ENCODE results near the gene ZC3H11A.
"Not testable (repeated sequence)": the region's sequence is repeated elsewhere in the genome, so short reads cannot be mapped to it uniquely, and the experiment has no call there.

Gene ZC3H11A

DNA sequence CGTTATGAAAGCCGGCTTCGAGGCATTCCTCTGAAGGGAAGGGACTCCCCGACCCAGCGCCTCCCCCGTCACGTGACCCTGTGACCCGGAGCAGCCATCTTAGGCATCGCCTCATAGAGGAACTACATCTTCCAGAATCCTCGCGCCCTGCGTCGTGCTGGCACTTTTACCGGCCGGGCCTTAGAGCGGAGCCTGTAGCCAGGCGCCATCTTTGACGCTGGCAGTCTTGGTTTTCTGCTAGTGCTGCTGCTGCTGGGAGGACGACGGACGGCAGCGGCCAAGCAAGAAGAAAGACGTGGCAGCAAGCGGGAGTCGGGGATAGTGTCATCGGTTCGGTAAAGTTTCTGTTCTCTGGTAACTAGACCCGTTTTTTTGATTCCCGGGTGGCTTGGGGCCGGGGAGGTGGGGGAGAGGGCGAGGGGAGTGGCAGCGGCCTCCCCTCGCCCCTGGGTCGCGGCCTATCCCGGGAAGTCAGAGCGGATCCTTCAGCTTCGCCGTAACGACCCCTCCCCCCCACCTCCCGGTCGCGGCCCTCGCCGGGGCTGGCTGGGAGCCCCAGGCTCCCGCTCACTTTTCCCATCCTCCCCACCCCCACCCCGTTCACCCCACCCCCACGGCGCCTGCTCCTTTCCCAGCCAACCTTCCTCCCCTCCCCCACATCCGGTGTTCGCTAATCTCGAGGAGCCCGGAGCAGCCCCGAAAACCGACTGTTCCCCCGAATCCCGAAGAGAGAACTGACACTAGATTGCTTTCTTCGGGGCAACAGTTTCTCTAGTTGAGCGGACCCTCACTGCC is at the start of gene ZC3H11A, which contains the start of gene ZBED6:
TSS of gene ZC3H11A (plus strand) at position 183 of the 795 bp plus-strand sequence. CDS start 21,448 bp downstream, outside the sequence.
TSS of gene ZBED6 (plus strand) at position 183 of the 795 bp plus-strand sequence. CDS start 1,900 bp downstream, outside the sequence.
- DNase-seq: peak; percentile 98

DNA sequence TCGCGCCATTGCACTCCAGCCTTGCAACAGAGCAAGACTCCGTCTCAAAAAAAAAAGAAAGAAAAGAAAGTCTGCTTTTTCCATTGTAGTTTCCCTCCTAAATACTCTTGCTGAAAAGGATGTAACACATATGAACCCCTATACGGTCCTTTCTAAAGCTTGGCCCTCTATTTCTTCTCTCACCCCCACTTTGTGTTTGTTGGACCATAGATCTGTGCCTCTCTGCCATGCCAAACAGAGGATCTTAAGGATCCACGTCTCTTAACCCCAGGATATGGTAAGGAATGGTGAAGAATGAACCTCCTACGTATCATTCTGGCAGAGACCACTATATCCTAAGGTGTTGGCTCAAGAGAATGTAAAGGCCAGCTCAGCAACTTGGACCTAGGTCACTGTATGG is 49.1 kb upstream of the ZC3H11A start:
- no peak for DNase-seq

DNA sequence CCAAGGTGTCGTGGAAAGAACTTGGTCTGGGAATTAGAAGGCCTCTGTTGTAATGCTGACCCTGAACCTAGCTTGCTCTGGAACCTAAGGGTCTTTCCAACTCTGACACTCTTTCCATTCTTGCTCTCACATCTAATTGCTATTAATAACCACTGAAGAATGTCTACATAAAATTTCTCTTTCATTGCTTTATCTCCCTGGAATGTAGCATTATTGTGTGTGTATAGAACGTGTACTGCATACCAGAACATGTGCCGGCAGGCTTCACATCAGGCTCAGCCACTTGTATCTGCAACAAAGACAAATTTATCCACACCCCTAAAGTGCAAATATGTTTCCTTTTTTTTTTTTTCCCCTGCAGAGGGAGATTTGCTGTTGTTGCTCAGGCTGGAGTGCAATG is 44.4 kb upstream of the ZC3H11A start:
- no peak for DNase-seq

DNA sequence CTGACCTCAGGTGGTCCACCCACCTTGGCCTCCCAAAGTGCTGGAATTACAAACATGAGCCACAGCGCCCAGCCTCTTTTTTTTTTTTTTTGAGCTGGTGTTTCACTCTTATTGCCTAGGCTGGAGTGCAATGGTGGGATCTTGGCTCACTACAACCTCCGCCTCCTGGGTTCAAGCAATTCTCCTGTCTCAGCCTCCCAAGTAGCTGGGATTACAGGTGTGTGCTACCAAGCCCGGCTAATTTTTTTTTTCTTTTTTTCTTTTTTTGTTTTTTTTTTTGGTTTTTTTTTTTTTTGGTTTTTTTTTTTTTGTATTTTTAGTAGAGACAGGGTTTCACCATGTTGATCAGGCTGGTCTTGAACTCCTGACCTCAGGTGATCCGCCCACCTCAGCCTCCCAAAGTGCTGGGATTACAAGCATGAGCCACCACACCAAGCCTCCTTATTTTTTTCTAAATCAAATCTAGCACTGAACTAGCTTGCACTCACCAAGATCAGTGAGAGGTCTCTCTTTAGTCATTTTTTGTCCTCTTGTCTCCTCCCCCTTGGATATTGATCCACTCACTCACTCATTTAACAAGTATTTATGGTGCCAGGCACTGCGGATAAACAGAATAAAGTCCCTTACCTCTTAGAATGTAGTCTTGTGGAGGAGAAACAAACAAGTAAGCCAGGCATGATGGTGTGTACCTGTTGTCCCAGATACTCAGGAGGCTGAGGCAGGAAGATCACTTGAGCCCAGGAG is 43.6 kb upstream of the ZC3H11A start:
- not testable (repeated sequence) for DNase-seq

DNA sequence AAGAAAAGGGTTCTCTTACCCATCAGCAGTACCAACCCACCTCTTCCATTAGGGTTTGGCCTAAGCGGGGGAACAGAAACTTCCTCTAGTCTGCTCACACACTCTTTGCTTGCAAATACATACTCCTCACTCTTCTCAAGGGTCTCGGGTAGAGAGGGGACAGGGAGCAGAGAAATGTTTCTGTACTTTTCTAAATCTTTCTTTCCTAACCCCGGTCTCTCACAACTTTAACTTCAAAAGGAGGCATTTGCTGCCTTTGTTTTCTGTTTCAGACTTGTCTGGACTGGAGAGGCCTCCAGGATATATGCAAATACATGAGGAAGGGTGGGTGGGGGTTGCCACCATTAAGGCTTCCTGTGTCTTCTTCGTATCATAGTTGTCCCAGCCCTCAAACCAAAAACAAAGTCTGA is 41.0 kb upstream of the ZC3H11A start:
- DNase-seq: no peak

DNA sequence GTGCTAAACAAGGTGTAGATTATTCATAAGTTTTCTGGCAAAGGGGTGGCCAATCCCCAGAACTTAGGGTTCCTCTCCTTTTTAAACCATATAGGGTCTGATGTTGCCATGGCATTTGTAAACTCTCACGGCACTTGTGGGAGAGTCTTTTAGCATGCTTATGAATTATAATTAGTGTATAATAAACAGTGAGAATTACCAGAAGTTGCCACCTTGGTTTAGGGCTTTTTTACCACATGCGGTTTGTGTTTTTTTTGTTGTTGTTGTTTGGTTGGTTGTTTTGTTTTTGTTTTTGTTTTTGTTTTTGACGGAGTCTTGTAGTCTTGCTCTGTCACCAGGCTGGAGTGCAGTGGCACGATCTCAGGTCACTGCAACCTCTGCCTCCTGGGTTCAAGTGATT is 39.4 kb upstream of the ZC3H11A start:
- no peak for DNase-seq

DNA sequence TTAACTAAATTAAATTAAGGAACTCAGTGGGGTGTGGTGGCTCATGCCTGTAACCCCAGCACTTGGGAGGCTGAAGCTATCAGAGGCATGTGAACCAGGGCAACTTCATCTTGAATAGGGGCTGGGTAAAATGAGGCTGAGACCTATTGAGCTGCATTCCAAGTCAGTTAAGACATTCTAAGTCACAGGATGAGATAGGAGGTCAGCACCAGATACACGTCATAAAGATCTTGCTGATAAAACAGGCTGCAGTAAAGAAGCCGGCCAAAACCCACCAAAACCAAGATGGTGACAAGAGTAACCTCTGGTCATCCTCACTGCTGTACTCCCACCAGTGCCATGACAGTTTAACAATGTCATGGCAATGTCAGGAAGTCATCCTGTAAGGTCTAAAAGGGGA is 36.7 kb upstream of the ZC3H11A start:
- DNase-seq: not testable (repeated sequence)

DNA sequence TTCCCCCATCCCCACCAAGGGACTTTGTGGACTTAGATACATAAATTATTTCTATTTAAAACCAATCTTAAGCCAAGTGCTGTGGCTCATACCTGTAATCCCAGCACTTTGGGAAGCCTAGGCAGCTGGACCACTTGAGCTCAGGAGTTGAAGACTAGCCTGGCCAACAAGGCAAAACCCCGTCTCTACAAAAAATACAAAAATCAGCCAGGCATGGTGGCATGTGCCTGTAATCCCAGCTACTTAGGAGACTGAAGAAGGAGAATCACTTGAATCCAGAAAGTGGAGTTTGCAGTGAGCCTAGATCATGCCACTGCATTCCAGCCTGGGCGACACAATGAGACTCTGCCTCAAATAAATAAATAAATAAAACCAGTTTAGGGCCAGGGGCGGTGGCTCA is 34.9 kb upstream of the ZC3H11A start:
- DNase-seq: no peak

DNA sequence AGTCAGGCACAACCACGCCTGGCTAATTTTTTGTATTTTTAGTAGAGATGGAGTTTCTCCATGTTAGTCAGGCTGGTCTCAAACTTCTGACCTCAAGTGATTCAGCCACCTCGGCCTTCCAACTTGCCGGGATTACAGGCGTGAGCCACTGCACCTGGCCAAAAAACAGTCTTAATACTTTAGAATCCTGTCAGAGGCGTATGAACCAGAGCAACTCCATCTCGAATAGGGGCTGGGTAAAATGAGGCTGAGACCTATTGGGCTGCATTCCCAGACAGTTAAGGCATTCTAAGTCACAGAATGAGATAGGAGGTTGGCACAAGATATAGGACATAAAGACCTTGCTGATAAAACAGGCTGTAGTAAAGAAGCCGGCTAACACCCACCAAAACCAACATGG is 33.5 kb upstream of the ZC3H11A start:
- not testable (repeated sequence) for DNase-seq

DNA sequence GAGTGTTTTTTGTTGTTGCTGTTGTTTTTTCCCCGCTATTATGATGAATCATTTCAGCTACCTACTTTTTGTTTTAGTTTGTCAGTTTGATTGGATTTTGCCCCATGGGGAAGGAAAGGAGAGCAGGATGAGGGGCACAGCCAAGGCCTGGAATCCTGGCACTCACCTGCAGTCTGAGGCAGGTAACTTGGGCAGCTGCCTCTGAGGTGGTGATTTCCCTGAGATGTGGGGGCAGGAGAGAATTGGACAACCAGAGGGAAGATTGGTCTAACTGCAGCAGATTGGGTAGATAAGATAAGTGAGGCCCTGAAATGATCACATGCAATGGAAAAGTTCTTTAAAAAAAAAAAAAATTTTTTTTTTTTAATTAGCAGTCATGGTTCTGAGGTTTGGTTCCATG is 31.9 kb upstream of the ZC3H11A start:
- DNase-seq: no peak

DNA sequence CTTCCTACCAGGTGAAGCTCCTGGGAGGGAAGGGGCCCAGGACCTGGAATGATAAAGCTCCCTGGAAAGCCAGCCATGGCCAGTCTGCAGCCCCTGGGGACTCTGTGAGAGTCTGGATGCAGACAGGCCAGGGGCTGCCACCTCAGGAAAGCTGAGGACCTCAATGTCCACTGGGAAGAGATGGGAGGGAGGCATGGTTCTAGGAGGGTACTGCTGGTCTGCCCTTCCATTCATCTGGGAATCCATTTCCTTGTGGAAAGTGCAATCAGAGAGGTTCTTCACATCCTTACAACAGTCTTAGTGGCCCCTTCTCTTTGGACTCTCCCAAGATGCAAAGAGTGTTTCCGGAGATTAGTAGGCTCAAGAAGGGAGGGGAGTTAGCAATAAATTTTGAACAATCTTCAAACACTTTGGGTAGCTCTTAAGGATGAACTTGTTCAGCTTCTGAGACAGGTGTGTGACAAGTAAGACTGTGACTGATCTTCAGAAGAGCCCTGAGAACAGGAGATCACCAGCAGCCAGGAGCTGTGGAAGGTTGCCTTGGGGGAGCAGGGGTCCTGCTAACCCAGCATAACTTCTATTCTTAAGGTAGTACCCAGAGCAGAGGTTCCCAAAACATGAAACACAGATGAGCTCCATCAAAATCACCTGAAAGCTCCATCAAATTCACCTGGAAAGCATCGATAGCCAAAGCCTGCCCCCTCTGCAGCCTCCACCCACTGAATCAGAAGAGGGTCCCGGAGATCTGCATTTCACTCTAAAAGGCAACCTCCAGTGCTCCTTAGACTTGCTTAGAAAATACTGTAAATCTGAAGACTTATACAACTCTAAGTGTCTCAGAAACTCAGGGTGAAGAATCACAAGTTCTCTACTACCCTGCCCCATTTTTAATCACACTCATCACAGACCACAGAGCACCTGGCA is 31.1 kb upstream of the ZC3H11A start:
- no peak for DNase-seq

DNA sequence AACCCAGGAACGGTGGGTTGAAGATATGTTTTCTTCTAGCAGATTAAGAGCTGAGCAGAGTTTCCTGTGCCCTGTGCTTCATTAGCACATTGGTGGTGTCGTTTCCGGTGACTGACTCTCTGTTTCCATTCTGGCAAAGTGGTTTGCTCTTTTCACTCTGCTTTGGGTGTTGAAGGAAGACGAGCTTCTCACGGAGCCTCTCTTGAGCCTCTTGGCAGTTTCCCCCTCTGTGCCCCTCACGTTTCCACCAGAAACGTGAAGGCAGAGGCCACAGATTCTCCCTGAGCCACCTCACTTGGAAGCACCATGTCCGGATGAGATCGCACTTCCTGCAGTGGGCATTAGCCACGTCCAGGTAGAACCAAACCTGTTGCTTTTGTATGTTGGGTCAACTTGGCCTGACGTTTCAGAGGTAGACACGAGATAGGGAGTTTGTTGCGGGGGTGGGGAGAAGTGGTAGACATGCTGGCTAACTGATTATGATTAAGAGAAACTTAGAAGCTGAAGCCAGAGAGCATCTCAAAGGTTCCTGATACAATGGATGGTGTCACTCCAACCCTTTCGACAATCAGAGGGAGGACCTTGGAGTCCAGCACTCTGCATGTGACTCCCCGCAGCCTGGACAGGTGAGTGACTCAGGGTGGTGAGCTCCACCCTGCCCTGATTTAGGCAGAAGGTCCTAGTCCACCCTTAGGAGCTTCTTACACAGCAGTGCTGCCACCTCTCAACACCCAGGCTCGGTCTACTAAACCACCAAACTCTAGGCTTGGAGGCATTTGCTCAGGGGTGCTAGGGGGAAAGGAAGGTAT is 30.2 kb upstream of the ZC3H11A start, which contains the start of gene LAX1:
TSS of gene LAX1 (plus strand) at position 155 of the 809 bp plus-strand sequence. CDS start at position 538, 383 bp downstream.
- DNase-seq: no peak

DNA sequence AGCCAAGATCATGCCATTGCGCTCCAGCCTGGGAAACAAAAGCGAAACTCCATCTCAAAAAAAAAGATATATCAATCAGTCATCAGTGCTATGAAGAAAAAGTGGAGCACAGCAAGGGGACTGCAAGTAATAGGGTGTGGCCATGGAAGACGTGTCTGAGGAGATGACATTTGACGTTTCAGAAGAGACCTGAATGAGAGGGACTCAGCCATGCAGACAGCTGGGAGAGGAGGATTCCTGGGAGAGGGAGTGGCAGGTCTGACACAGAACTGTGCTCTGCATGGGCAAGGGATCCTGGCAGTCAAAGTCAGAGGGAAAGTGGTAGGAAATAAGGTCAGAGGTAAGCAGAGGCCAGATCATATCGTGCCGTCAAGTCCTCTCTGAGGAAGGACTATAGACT is 27.2 kb upstream of the ZC3H11A start:
- DNase-seq: no peak

DNA sequence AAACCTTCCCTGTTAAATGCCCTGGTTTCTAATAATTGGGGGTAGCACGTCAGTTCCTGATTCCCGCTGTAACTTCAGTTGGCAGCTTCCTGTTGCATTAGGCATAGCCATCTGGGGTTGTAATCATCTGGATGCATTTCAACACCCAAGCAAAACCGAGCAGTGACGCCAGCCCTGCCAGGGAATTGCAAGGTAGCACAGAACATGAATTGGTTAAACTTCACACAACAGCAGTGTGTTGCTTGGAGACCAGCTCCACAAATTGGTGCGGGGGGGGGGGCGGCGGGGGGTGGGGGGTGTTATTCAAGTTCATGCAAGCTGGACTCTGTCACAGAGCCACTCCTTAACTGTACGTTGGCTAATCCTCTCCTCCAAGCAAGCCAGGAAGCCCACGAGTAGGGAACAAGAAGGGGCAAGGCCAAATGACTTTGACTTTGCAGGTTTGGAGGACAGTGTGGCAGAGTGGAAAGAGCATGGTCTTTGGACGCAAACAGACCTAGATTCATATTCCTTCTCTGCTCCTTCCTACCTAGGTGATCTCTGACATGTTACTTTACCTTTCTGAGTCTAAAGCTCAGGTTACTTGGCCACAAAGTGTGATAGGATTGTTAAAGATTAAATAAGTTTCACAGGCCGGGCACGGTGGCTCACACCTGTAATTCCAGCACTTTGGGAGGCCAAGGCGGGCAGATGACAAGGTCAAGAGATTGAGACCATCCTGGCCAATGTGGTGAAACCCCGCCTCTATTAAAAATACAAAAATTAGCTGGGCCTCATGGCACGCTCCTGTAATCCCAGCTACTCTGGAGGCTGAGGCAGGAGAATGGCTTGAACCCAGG is 25.7 kb upstream of the ZC3H11A start:
- DNase-seq: peak; percentile 56

DNA sequence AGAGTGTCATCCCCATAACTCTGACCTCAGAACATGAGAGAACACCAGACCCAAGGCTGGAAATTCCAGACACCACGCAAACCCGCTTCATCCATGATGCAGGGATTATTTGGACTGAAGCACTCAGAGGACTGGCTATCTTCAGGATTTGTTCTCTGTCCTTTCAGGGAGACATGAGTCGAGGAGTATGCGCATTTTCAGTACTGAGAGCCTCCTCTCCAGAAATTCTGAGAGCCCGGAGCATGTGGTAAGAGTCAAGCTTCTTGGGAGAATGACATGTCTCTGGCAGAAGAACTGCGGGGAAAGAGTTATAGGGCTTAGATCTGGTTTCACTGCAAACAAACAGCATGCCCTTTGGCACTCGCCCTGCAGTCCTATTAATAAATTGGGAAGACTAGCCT is 23.5 kb upstream of the ZC3H11A start:
- no peak for DNase-seq

DNA sequence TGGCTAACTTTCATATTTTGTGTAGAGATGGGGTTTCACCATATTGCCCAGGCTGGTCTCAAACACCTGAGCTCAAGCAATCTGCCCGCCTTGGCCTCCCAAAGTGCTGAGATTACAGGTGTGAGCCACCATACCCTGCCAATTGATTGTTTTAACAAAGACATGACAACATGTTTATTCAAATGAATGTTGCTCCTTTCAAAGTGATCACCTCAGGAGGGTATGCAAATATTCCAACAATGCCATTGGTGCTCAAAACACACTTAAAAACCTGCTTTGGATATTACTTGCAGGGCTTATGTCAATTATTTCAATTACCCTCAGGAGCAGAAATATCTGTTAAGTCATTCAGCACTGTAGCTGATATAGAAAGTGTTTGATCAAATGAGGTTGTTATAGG is 22.6 kb upstream of the ZC3H11A start:
- DNase-seq: no peak

DNA sequence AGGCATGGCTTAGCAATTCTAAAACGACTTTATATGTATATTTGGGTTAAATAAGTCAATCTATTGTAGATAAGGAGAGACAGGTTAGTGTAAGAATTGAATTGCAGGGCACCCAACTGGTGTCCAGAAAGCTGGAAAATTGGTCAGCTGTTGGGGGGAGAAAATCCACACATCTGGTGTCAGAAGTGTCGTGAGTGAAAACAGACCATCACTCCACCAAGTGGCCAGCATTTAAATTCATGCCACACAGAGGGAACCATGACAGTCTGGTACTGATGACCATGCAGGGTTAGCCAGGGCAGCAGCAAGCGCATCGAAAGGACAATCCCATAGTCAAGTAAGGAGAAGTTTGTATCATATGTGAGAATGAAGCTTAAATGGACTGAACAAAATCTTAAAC is 18.8 kb upstream of the ZC3H11A start:
- DNase-seq: no peak

DNA sequence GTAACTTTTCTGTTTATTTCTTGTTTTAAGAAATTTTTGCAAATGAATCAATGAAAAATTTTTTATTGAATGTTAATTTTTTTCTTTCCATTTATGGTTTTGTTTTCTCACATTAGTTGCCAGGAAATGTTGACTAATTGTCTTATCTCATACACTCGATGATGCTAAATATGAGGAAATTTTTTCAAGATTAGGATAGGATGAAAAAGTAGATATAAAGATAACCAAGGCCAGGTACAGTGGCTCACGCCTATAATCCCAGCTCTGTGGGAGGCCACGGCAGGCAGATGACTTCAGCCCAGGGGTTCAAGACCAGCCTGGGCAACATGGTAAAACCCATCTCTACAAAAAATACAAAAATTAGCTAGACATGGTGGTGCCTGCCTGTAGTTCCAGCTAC is 17.8 kb upstream of the ZC3H11A start:
- no peak for DNase-seq

DNA sequence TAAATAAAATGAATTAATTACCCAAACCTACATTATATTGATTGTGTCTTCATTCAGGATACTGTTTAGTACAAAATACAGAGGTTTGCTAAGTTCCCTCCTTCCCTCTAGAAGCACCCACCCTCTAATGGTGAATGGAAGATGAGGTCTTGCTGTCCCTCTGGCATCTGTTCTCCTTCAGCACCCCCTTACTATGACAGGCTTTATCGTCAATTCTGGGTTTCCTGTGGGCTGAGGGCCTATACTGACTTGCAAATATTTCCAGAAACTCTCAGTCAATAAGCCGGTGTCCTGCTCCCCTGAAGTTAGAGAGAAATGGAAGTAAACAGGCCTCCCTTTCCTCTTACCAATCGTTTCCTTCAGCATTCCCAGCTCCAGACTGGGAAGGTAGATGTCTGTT is 17.3 kb upstream of the ZC3H11A start:
- DNase-seq: no peak

DNA sequence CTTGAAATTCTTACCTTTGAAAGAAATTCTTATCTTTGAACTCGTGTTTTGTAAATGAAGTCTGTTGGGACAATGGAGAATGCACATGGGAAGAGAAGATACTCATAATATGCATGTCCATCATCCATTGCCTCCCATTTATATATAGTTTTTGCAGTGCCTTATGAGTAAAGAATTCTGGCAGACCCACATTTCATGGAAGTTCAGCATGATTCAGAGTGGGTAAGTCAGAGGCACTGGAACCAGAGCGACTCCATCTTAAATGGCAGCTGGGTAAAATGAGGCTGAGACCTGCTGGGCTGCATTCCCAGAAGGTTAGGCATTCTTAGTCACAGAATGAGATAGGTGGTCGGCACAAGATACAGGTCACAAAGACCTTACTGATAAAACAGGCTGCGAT is 16.6 kb upstream of the ZC3H11A start:
- no peak for DNase-seq

DNA sequence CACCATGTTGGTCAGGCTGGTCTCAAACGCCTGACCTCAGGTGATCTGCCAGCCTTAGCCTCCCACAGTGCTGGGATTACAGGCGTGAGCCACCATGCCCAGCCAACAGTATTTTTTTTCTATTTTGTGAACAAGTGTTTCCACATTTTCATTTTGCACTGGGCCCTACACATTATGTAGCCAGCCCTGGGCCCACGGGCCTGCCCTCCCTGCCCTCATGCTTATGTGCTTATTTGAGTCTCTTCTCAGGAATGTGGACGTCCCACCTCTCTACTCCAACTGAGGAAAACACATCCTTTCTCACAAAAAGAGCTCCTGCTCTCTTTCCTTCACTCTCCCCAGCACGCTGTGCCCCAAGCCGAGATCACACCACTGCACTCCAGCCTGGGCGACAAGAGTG is 13.5 kb upstream of the ZC3H11A start:
- DNase-seq: no peak
